Stomach (tissue), 4 donors: ENCODE data around the gene POU5F1.

Experiments
- CTCF ChIP-seq, 7 experiments: fragments of 450-650 bp in 4 of 7; fragments of 200-600 bp in 3 of 7; sonication (generic) in 3 of 7; IDR thresholded peaks; one replicate each; pipeline ENCODE4 v1.5.1; 2016 to 2019; ENCODE audit warnings: antibody characterized with exemption in 7 of 7, control low read depth in 2 of 7, mild to moderate bottlenecking in 1 of 7
- POLR2A ChIP-seq, 4 donors: fragments of 450-650 bp; IDR thresholded peaks; one replicate each; pipeline ENCODE4 v1.6.1; 2016; ENCODE audit warnings: antibody characterized with exemption in 4 of 4, control low read depth in 2 of 4, mild to moderate bottlenecking in 1 of 4, moderate library complexity in 1 of 4

- no peak for TF ChIP-seq POLR2A (IDR thresholded peaks at IDR 0.05)
- no peak for TF ChIP-seq CTCF (IDR thresholded peaks at IDR 0.05)
Observed at GRCh38 chr6:31178143-31179041, 7.9 kb upstream of the POU5F1 start.
